LNCAP (cell line): ENCODE results near the gene INKA2.

Experiments
- TF ChIP-seq, protein P1 (sequence below): fragments of 450-650 bp; IDR thresholded peaks from 2 replicates; pipeline ENCODE4 v1.5.1; 2017; ENCODE audit warnings: mild to moderate bottlenecking

The INKA2 gene

DNA sequence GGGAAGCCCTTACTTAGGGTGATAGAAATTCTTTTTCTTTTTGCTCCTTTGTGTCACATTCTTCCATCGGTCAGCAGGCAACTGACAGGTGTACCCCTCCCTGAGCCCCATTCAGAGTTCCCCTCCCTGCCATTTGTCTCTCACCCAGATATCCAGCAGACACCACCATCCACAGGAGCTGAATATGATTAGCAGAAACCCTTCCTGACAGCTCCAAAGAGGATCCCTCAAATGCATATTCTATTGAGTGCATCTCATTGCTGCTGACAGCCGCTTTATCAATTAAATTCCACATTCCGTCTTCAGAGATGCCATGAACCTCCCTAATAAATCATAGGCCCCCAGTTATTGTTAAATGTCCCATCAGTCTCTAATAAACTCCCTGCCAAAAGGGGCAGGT lies 10.4 kb upstream of the INKA2 start:
- TF ChIP-seq, protein P1, sequence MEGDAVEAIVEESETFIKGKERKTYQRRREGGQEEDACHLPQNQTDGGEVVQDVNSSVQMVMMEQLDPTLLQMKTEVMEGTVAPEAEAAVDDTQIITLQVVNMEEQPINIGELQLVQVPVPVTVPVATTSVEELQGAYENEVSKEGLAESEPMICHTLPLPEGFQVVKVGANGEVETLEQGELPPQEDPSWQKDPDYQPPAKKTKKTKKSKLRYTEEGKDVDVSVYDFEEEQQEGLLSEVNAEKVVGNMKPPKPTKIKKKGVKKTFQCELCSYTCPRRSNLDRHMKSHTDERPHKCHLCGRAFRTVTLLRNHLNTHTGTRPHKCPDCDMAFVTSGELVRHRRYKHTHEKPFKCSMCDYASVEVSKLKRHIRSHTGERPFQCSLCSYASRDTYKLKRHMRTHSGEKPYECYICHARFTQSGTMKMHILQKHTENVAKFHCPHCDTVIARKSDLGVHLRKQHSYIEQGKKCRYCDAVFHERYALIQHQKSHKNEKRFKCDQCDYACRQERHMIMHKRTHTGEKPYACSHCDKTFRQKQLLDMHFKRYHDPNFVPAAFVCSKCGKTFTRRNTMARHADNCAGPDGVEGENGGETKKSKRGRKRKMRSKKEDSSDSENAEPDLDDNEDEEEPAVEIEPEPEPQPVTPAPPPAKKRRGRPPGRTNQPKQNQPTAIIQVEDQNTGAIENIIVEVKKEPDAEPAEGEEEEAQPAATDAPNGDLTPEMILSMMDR = no peak

DNA sequence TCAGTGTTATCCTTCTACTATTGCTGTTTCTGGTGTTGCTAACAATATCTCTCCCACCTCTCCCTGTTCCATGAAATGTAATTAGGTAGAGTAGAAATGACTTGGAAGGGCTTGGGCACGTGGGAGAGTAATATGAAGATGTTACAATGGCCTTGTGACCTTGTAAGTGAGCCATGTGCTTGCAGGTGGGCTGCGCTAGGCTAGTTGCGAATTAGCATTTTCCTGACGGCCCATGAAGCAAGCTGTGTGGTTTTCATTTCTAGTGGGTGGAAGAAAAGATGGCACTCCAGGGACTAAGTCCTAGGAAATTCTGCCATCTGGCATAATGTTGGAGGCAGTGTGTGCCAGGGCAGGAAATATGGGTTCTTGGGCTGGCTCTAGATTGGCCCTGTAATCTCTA lies 8.8 kb upstream of the INKA2 start:
- TF ChIP-seq, protein P1 = no peak

DNA sequence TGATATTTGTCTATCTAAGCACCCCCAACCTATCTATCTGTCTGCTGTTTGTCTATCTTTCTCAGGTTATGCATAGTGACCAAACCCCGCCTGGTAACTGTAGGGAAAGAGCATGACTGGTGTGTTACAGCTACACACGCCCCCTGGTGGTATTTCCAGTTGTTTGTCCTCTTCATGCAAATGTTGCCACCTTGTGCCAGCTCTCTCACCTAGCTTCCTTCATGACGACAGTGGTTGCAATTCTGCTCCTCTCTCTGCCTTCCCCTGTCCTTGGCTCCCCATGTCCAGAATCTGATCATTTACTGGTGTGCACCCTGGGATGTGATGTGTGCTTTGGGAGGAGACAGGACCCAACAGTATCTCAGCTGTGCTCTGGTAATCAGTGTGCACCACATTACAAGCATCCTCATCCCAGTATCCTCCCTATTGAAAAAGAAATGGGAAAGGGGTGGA lies 8.1 kb upstream of the INKA2 start:
- TF ChIP-seq, protein P1 = peak; percentile 63

DNA sequence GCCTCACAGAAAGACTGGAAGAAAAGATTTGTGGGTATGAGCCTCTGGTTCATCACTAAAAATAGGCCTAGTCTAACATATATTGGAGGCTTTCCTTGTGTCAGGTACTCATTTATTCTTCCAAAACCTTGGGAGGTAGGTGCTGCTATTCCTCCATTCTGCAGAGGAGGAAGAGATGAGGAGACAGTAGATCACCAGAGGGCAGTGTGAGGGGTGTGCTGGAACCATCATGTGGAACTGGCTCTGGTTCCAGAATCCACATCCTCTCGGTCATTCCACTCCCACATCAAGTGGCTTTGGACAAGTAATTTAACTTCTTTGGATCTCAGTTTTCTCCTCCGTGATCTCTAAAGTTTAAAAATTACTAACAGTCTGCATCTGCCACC lies 7.4 kb upstream of the INKA2 start:
- TF ChIP-seq, protein P1 = no peak

DNA sequence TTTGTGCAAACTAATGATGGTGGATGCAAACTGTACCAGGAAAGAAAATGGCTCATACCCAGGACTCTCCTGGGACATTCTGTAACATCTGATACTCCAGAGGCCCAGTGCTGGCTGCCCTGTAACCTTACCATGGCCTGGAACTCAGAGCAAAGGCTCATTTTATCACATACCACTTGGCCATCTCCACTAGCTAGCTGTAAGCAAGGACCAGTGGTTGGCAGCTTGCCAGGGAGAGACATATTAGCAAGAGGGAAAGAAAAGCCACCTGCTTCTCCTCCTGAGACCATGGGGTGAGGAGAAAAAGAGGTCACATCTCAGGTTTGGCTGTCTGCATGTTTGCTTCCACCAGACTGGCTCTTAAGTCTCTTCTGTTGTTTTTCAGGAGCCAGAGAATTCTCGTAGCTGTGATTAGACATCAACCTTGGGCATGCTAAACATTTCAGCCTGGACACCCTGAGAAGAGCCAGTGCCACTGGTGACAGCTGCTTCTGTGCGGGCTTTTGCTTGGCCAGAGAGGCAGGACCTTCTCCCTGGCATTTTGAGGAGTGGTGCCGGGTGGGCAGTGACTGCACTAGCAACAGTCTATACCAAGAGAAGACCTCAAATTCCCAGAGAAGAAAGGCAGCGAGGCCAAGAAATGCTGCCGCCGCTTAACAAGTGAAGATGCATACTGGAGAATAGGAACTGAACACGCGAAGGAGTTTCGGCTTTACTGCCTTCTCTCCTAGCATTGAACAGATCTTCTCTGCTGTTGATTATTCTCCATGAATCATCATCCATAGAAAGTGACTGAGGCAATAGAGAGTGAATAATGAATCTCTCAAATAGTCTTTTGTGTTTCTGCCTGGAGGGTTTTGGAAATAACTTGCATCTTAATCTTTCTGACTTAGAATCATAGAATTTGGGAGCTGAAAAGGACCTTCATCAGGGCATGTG lies 6.7 kb upstream of the INKA2 start:
- TF ChIP-seq, protein P1 = no peak

DNA sequence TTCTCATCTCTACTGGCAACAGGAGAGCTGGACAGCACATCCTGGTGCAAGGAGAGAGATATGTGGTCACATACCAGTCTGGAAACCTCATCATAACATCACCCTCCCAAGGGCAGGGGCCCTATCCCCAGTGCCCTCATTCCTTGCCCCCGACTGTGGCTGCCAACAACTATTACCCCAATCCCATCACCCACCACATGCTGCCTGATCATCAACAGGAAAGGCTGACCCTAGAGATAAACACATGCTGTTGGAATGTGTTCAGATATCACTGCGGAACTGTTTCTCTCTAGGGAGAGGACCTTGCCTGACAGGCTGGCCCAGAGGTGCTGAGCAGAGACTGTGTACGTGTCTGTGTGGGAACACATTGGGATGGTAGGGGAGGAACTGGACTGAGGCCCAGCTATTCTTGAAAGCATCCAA lies 4.5 kb upstream of the INKA2 start:
- TF ChIP-seq, protein P1 = no peak

DNA sequence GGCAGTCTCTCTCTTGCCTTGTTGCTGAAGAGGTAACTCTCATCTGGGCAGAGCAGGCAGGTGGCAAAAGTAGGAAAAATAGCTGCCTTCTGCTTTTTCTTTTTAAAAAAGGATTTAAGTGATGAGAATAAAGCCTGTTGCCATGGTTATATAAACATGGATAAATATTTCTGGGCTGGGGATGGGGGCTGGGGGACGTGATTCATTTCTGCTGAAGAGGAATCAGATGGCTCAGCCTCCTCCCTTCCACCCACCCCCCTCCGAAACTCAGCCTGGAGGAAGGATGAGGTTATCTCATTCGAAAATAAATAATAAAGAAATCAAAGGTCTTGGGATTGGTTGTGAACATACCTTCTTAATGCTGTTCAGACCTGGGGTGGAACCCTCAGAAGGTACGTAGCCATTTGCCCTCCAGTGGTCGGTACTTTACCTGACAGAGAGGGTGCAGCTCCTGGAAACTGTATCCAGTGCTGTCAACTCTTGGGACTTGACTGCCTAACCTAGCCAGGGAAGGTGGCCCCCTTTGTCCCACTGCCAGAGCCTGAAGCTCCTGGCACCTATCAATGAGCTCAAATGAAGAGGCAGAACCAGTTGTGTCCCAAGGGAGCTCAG lies 3.8 kb upstream of the INKA2 start:
- TF ChIP-seq, protein P1 = no peak
